SKM-1 (cell line): Measurements from ENCODE around the gene SLC37A2.
"Not testable (repeated sequence)": the region's sequence is repeated elsewhere in the genome, so short reads cannot be mapped to it uniquely, and the experiment has no call there.

ENCODE experiments used
- DNase-seq: peaks from one replicate; lab custom pipeline; 2025; ENCODE audit not compliant: unreplicated experiment; lab: John Stamatoyannopoulos, UW

The SLC37A2 gene

GRCh38 chr11:125083312-125084056, 20.4 kb downstream of the SLC37A2 start:
- no peak for DNase-seq

- DNase-seq, result no peak
Observed at GRCh38 chr11:125084057-125084416, 20.9 kb downstream of the SLC37A2 start.

- no peak for DNase-seq
Observed at GRCh38 chr11:125084761-125085231, 21.7 kb downstream of the SLC37A2 start.

GRCh38 chr11:125085301-125086081, 22.4 kb downstream of the SLC37A2 start:
- DNase-seq, result no peak

- DNase-seq, result no peak
Observed at GRCh38 chr11:125086633-125087296, 23.7 kb downstream of the SLC37A2 start.

GRCh38 chr11:125088123-125088522, 25.0 kb downstream of the SLC37A2 start:
- DNase-seq, result no peak

GRCh38 chr11:125088576-125089455, 25.7 kb downstream of the SLC37A2 start:
- DNase-seq, result no peak

- DNase-seq, result not testable (repeated sequence)
Observed at GRCh38 chr11:125089481-125089880, 26.4 kb downstream of the SLC37A2 start.

GRCh38 chr11:125090151-125090550, 27.0 kb downstream of the SLC37A2 start:
- DNase-seq, result not testable (repeated sequence)

- DNase-seq, result no peak
Observed at GRCh38 chr11:125090816-125091215, 27.7 kb downstream of the SLC37A2 start.

GRCh38 chr11:125091247-125091876, 28.3 kb downstream of the SLC37A2 start:
- DNase-seq, result no peak

GRCh38 chr11:125091877-125092664, 29.0 kb downstream of the SLC37A2 start:
- no peak for DNase-seq

GRCh38 chr11:125092669-125093068, 29.6 kb downstream of the SLC37A2 start:
- no peak for DNase-seq

GRCh38 chr11:125093502-125093901, 30.4 kb downstream of the SLC37A2 start:
- DNase-seq, result no peak

- no peak for DNase-seq
Observed at GRCh38 chr11:125094731-125095130, 31.6 kb downstream of the SLC37A2 start.

GRCh38 chr11:125100136-125100535, 37.0 kb downstream of the SLC37A2 start:
- DNase-seq, result no peak

GRCh38 chr11:125101596-125101995, 38.5 kb downstream of the SLC37A2 start:
- DNase-seq, result no peak

- DNase-seq, result no peak
Observed at GRCh38 chr11:125102025-125102424, 38.9 kb downstream of the SLC37A2 start.

GRCh38 chr11:125102510-125102909, 39.4 kb downstream of the SLC37A2 start:
- no peak for DNase-seq
